GM19099 (cell line): Measurements from ENCODE around the gene IL1RAPL2.

Experiments
- POLR2A ChIP-seq: IDR thresholded peaks from 3 replicates; pipeline ENCODE4 v1.6.1; 2011; ENCODE audit warnings: low read depth; ENCODE audit not compliant: insufficient read length; ENCODE audit errors: extremely low read depth

The IL1RAPL2 gene

GRCh38 chrX:105150036-105150435 lies 584.0 kb downstream of the IL1RAPL2 start:
- TF ChIP-seq POLR2A, result no peak

DNA sequence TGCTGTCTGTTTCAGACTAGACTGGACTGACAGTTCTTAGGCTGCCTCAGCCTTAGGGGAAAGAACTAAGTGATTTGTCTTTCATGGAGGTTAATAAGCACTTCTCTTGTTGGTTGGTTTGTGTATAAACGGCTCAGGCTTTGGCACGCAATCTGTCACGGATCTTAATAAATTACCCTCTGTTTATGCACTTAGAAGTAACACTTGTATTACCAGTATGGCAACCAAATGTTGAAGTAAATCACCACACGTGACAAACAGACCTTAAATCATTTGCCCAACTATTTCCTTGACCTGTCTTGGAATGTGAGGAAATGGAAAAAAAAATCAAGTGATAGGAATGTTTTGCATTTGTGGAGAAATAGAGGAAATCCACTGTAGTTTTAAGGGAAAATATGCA lies 584.6 kb downstream of the IL1RAPL2 start:
- TF ChIP-seq POLR2A, result no peak

GRCh38 chrX:105167233-105167632 lies 601.2 kb downstream of the IL1RAPL2 start:
- TF ChIP-seq POLR2A, result no peak

GRCh38 chrX:105168577-105168976 lies 602.6 kb downstream of the IL1RAPL2 start:
- no peak for TF ChIP-seq POLR2A

- TF ChIP-seq POLR2A, result no peak
Measured at GRCh38 chrX:105173071-105173470, 607.1 kb downstream of the IL1RAPL2 start.

DNA sequence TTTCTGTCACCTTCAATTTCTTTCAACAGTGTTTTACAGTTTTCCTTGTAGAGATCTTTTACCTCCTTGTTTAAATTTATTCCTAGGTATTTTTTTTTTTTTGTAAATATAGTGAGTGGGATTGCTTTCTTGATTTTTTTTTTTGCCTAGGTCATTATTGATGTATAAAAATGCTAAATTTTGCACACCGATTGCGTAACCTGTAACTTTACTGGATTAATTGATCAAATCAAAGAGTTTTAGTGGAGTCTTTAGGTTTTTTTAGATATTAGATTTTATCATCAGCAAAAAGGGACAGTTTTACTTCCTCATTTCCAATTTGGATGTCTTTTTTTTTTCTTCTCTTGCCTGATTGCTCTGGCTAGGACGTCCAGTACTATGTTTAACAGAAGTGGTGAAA lies 613.6 kb downstream of the IL1RAPL2 start:
- TF ChIP-seq POLR2A, result no peak

DNA sequence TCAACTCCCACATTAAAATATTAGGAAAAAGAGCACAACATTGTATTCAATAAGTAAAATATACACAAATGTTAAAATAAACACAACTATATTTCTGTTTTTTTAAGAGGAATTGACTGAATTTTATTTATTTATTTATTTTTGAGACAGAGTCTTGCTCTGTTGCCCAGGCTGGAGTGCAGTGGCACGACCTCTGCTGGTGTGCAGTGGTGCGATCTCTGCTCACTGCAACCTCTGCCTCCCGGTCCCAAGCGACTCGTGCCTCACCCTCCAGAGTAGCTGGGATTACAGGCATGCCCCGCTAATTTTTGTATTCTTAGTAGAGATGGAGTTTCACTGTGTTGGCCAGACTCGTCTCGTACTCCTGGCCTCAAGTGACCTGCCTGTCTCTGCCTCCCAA lies 623.1 kb downstream of the IL1RAPL2 start:
- TF ChIP-seq POLR2A, result no peak

DNA sequence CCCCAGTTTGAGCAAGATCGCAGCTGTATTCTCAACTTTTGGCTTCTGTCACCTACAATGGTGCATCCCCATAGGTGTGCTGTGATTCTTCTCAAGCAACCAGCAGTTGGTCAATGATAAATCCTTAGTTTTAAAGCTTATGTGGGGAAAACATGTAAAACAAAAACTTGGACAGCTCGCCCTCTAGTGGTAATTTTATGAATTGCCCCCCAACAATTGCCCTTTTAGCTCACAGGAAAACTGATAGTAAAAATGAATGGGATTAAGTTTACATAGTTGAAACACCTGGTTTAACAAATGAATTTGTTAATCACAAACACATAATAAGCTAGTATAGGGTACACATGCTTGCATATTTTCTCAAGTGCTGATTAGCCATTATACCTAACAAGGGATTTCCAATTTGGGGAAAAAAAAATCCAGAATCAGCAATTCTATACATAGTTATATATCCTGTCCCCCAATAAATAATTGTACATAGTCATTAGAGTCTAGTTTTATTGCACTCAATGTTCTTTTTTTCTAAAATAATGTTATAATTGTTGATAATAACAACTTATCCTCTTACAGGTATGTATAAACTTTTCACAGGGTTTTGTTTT lies 624.4 kb downstream of the IL1RAPL2 start:
- no peak for TF ChIP-seq POLR2A

GRCh38 chrX:105191878-105192277 lies 625.9 kb downstream of the IL1RAPL2 start:
- no peak for TF ChIP-seq POLR2A

- TF ChIP-seq POLR2A, result no peak
Measured at GRCh38 chrX:105209406-105209805, 643.4 kb downstream of the IL1RAPL2 start.

- no peak for TF ChIP-seq POLR2A
Measured at GRCh38 chrX:105210258-105210657, 644.3 kb downstream of the IL1RAPL2 start.

DNA sequence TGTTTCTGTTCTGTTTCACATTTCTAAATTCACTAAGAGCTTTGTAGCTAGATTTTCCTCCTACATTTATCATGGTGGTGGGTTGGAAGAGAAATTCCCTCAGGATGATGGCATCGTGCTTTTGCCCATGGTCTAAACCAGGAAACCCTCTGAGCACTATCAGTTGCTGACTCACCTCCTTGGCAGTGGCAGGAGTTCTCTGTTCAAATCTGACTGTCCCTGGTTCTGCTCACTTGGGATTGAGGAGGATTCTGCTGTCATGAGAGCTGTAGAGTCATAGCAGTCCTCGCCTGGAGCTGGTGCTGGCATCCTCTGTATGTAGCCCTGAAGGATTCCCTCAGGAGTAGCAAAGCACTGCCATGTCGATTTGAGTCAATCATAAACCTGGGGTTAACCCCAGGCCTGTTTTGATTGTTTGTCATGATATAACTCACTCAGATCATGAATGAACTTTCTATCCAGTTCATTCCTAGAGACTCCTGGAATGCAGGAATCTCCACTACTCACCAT lies 645.1 kb downstream of the IL1RAPL2 start:
- no peak for TF ChIP-seq POLR2A

- TF ChIP-seq POLR2A, result no peak
Measured at GRCh38 chrX:105219454-105220401, 653.7 kb downstream of the IL1RAPL2 start.

DNA sequence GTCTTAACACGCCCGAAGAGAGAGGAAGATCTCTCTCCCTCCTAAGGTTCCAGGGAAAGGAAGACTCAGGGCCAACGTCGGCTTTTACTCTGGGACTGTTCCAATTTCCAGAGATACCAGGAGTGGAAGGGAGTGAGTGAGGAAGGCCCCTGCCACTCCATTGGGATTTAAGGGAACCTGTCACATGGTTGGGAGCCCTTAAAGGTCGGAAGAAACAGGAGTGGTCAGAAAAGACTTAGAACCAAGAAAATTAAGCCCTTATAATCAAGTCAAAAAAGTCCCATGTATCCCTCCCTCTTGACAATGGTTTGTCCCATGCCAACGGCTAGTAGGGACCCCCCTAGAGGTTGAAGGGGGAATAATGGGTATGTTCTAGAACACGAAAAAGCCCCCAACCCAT lies 654.6 kb downstream of the IL1RAPL2 start, which contains the start of gene TEX13A:
Gene TEX13A, minus strand, starts transcription at position 59 of the 400 bp plus-strand sequence. CDS start 297 bp downstream, outside the sequence.
- TF ChIP-seq POLR2A, result no peak

DNA sequence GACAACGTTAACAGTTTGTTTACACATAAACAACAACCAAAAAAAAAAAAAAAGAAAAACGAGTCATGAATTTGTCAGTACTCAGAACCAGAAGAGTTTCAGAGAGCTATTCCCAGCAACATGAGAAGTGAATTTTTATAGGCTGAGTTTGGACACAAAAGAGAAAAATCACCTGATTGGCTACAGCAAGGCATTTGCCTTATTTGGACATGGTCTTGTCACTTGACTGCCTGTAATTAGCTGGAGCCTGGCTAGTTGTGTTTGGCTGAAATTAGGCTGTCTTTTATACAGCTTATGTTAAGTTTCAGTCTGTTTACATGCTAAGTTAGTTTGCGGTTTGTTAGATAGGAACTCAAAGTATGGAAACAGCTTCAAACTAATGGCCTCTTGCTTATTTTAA lies 655.4 kb downstream of the IL1RAPL2 start:
- TF ChIP-seq POLR2A, result no peak

- TF ChIP-seq POLR2A, result no peak
Measured at GRCh38 chrX:105226499-105226898, 660.5 kb downstream of the IL1RAPL2 start.

DNA sequence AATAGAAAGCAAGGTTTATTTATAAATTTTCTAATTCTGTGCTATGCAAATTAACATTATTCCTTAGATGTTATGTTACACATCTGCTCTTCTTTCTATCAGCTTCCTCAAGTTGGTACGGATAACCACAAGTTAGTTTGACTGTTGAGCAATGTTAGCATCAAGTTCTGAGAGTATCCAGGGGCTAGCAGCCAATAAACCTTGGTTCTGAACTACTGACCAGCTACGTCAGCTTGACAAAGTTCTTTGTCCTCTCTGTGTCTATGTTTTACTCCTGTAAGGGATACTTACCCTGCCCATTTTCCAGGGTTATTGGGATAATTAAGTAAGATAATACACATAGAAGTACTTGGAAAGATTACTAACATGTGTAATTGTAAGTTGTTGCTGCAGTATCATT lies 662.6 kb downstream of the IL1RAPL2 start:
- TF ChIP-seq POLR2A, result no peak

DNA sequence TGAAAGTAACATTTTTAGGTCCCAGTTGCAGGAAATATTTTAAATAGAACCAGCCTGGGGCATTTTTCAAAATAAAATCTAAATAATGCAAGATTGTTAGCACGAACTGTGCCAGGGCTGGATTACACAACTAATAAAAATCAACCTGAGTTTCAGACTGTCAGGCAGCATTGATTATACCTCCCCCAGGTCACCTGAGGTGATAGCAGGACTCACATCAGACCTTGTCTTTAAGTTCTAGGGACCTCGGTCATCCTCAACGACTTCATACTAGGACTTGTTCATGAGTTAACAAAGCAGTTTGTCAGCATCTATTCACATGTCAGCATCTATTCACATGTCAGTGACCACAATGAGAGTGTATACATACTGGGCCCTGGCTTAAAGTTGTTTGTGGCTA lies 663.1 kb downstream of the IL1RAPL2 start:
- TF ChIP-seq POLR2A, result no peak
